NCI-H1694 (cell line): ENCODE data around the gene TLCD2.
A peak's percentile ranks its signal among the peaks of the same experiment; 100 is the strongest.
"Not testable (repeated sequence)": the region's sequence is repeated elsewhere in the genome, so short reads cannot be mapped to it uniquely, and the experiment has no call there.

Source experiments
- DNase-seq: peaks from one replicate; lab custom pipeline; 2025; lab: John Stamatoyannopoulos, UW

Gene TLCD2

DNA sequence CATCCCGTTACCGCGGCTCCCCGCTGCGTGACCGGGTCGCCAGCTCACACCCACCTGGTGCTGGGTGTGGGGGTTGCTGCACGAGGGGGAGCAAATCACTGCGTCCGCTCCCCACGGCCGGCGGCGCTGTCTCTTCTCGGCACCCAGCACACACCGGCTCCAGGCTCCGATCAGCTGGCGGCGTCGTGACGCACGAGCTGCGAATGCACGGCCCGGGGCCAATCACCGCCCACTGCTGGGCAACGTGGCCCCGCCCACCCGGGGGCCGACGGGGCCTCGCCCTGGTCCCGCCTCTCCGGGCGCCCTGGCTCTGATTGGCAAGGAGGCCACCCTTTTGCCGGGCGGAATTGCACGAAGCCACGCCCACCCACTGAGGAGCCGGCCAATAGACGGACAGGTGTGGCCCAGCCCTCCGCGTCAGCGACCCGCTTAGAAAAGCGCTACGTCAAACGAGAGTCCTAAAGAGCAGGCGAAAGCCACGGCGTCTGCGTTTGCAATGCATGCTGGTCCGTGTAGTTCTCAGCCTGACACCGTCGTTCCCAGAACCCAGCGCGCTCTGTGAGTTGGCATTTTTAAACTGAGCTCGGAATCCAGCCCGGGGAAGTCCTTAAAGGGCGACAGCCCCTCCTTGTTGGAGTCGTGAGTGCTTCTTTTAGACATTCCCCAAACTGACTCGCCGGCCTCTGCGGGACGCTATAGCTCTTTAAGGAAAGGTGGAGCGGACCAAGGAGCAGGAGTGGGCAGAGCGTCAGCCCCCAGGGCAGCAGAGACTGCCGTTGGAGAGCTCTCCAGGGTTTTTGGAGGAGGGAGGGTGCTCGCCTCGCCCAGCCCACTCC, 6.1 kb upstream of the TLCD2 start:
- peak; percentile 99 for DNase-seq

GRCh38 chr17:1715803-1716075, 5.6 kb upstream of the TLCD2 start:
- DNase-seq: no peak

DNA sequence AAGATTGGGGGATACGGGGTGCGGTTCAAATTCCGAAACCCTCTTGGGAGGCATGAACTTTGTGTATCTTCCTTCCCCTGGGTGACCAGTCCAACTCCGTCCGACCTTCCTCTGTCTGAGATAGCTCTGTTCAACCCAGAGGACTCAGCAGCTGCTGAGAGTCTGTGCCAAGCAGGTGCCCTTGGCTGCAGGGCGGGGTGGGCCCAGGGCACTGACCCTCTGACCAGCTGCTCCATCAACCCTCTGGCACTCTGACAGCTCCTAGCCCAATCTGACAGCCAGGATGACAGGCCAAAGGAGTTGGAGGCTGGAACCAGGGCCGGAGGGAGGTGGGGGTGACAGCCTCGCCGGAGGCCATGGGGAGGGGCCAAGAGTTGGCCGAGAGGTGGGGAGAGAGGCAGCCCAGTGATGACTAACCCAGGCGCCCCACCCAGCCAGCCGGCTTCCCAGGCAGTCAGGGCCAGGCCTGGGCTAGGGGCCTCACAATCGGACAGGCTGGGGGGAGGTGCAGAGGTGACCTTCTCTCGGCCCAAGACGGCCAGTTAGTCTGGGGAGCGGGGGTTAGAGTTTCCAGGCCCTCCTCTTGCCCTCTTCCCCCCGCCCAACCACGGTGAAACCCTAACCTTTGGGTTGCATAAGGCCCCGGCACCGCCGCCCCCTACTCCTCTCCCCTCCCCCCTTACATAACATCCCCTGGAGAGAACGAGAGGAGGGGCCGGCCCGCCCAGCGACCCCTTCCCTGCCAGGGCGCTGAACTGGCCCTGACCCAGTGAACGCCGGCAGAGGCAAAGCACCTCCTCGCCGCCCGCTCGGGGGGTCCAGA, 5.0 kb upstream of the TLCD2 start:
- DNase-seq: no peak

DNA sequence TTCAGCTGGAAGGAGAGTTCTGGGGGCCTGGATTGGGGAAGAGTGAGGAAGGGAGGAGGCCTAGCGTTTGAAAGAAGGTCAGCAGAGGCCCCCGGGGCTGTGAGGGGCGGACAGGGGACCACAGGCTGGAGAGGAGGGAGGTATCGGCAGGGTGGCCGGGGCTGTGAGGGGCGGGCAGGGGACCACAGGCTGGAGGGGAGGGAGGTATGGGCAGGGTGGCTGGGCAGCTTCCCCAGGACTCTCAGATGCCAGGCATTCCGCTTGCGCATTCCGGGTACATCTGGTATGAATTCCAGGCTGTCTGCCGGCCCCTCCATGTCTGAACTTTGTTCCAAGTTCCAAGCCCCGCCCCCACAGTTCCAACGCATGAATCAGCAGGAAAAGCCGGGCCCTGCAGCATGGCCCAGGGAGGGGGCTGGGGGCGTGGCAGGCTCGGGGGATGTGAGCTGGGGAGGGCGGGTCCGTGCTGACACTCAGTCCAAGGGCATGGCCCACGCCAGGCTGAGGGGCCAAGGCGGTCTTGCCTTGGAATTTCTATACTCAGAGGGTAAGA, 4.3 kb upstream of the TLCD2 start:
- peak; percentile 58 for DNase-seq

- peak; percentile 57 for DNase-seq
Measured at GRCh38 chr17:1713878-1714426, 3.8 kb upstream of the TLCD2 start.

GRCh38 chr17:1713160-1713877, 3.1 kb upstream of the TLCD2 start:
- DNase-seq: no peak

GRCh38 chr17:1712271-1712670, 2.1 kb upstream of the TLCD2 start:
- no peak for DNase-seq

DNA sequence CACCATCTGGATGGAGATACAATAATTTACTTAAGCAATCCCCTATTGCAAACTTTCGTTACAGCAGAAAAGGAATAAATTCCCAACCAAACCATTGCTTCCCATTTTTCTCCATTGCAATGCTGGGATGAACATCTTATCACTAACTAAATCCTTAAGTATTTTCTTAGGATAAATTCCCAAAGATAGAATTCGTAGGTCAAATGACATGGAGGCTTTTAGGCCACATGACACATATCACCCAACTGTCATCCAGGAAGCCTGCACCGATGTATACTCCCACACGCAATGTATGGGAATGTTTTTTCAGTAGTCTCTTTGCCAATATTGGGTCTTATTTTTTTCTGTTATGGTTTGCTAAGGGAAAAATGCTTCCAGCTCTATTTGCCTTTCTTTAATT, 1.6 kb upstream of the TLCD2 start:
- DNase-seq: no peak

DNA sequence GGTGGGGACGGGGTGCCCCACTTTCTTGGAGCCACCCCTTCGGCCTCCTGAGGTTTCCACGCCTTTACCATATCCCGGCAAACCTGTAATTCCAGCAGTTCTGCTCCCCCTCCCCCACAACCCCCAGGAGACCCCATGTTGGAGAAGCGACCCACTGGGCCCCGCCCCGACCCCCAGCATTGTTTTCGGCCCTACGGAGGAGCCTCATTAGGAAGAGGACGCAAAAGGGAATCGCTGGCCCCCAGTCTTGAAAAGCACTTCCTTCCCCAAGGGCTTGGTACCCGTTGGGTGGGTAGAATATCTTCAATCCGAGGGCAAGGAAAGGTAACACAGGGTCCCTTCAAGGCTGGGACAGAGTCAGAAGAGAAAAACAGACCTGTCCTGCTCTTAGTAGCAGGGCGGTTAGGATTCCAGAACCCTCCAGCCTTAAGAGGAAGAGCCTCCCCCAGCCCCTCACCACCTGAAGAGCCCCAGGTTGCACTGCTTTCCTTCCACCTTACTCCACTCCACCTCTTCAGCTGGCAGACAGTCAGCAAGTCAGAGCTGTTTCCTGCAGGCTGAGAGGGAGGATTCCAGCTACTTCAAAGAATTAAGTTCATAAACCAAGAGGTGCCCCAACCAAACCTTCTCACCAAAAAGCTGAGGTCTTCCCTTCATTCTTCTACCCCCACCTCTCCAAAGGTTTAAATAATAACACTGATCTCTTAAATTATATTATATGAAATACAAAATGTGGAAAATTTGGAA, 803 bp upstream of the TLCD2 start:
- no peak for DNase-seq

DNA sequence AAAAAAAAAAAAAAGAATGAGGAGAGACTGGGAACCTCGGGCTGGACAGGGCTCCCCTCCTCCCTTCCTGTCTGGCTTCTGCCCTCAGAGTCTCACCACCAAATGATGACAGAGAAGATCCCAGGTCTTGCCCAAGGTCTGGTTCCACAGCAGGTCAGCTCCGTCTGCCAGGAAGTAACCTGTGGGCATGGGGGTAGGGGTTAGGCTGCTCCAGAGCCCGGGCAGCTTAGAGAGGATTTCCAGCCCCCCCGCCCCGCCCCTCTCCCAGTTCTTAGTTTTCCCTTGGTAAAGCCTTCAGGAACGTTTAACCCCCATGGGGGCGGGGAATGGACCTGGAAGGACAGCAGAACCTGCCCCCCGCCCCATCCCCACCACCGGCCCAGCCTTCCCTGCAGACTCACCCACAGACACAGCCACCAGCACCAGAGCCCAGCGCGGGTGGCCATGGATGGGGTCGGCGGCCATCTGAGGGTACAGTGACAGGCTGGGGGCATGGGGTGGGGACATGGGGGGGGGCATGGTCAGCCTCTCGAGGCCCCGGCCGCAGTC, 700 bp downstream of the TLCD2 start:
- no peak for DNase-seq

- DNase-seq: not testable (repeated sequence)
Measured at GRCh38 chr17:1708791-1709346, 1.3 kb downstream of the TLCD2 start.

GRCh38 chr17:1707107-1707506, 3.1 kb downstream of the TLCD2 start:
- DNase-seq: no peak

DNA sequence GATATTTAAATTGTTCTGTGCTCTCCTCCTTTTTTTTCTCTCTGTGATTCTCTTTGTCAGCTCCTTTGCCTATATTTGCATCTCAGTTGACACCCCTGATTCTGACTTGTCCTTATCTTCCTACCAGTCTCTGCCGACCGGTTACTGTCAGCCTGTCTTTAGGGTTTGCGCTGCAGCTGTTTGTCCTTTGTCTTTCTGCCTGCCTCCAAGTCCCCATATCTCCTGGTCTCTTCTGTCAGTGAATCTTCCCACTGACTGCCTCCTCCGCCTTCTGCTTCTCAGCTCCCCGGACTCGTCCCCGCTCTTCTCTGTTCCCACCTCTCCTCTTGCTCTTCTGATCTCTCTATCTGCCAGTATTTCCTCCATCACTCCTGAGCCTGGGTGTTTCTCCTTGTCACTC, 5.2 kb downstream of the TLCD2 start:
- DNase-seq: no peak

GRCh38 chr17:1703063-1703462, 7.1 kb downstream of the TLCD2 start:
- no peak for DNase-seq

- DNase-seq: not testable (repeated sequence)
Measured at GRCh38 chr17:1699891-1700290, 10.3 kb downstream of the TLCD2 start.

GRCh38 chr17:1697681-1698080, 12.5 kb downstream of the TLCD2 start:
- DNase-seq: no peak

GRCh38 chr17:1695365-1695764, 14.8 kb downstream of the TLCD2 start:
- DNase-seq: no peak

- no peak for DNase-seq
Measured at GRCh38 chr17:1693339-1693738, 16.8 kb downstream of the TLCD2 start.

DNA sequence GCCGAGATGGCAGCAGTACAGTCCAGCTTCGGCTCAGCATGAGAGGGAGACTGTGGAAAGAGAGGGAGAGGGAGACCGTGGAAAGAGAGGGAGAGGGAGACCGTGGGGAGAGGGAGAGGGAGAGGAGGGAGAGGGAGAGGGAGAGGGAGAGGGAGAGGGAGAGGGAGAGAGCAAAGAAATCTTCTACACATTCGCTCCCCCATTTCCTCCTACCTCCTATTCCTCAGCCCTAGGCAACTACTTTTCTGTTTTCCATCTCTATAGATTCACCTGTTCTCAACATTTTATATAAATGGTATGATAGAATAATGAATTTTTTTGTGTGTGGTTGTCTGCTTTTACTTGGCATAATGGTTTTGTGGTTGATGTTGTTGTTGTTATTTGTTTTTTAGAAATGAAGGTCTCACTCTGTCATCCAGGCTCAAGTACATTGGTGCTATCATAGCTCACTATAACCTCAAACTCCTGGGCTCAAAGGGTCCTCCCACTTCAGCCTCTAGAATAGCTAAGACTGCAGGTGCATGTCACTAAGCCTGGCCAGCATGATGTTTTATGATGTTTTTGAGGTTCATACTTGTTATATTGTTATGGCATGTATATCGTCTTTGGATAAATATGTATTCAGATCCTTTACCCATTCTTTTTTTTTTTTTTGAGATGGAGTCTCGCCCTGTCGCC, 19.5 kb downstream of the TLCD2 start:
- DNase-seq: no peak

DNA sequence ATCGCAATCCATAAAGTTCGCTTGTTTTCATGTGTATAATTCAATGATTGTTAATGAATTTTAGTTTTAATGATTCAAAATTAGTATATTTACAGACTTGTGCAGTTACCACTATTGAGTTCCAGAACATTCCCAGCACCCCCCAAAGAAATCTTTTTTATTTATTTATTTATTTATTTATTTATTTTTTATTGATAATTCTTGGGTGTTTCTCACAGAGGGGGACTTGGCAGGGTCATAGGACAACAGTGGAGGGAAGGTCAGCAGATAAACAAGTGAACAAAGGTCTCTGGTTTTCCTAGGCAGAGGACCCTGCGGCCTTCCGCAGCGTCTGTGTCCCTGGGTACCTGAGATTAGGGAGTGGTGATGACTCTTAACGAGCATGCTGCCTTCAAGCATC, 21.8 kb downstream of the TLCD2 start:
- DNase-seq: not testable (repeated sequence)
